ENCODE results near the gene ASB17. TPM values are rescaled to one million over a fixed set of nuclear protein-coding genes. Genes with fewer than 3 reads are reported as not detected.

The ASB17 gene, protein sequence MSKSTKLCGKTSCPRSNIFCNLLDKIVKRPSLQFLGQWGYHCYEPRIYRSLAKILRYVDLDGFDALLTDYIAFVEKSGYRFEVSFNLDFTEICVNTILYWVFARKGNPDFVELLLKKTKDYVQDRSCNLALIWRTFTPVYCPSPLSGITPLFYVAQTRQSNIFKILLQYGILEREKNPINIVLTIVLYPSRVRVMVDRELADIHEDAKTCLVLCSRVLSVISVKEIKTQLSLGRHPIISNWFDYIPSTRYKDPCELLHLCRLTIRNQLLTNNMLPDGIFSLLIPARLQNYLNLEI
- not detected in 5 replicates for total RNA-seq (2022; extraction: Qiagen RNA extraction)

DNA sequence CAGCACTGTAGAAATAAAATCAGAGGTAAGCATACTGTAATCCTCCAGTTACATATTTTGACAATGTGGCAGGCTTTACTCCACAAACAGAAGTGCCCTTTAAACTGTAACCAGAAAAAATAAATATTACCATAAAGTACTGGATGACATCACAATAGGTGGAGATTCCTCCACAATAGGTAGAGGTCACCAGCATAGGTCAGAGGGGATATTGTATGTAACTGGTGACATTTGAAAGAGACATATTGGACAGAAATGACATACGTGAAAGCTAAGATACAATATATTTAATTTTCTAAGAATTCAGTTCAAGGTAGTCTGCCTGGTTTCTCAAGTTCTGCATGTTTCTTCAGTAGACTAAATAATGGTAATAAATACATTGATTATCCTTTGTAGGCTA, at the start of gene ASB17:
Gene ASB17 (minus strand): TSS at position 101 of the 400 bp plus-strand sequence. CDS start 113 bp downstream, outside the sequence.

Other genes starting within 250 kb of the ASB17 start
- 25.8 to 43.6 TPM (median 27.2 TPM) in 5 replicates for gene ACADM, start 207.7 kb downstream of the ASB17 start, total RNA-seq (2022; extraction: Qiagen RNA extraction)
- gene RABGGTB, start 146.1 kb downstream of the ASB17 start, total RNA-seq (2022; extraction: Qiagen RNA extraction), result 57.4 to 73.8 TPM (median 59.1 TPM) in 5 replicates
- 0.02 TPM in 2 of 5 replicates, not detected in the others for gene MSH4, start 135.5 kb downstream of the ASB17 start, total RNA-seq (2022; extraction: Qiagen RNA extraction)
- gene ST6GALNAC3, start 142.3 kb upstream of the ASB17 start, total RNA-seq (2022; extraction: Qiagen RNA extraction), result 0.39 to 0.92 TPM (median 0.61 TPM) in 5 replicates

Measured in A549 treated with AZD2906 at 1 μM for 4 hours (cell line).